Effector memory CD4-positive, alpha-beta T cell (primary cell): ENCODE data around the gene GSTK1.
A peak's percentile ranks its signal among the peaks of the same experiment; 100 is the strongest.
"Not testable (repeated sequence)": the region's sequence is repeated elsewhere in the genome, so short reads cannot be mapped to it uniquely, and the experiment has no call there.

Experiments
- DNase-seq, 3 donors: peaks; one replicate each; pipeline ENCODE4 v3.0.0-alpha.2; 2020
- H3K27ac ChIP-seq: 2 replicates; pipeline ENCODE4 v1.7.0; 2013; ENCODE audit warnings: mild to moderate bottlenecking, low read length, moderate library complexity; ENCODE audit not compliant: insufficient read depth, poor library complexity, severe bottlenecking
- H3K27me3 ChIP-seq: replicated peaks from 2 replicates; pipeline ENCODE4 v1.7.0; 2013; ENCODE audit warnings: mild to moderate bottlenecking, low read length; ENCODE audit not compliant: insufficient read depth, control insufficient read depth, poor library complexity, severe bottlenecking
- H3K36me3 ChIP-seq: 2 replicates; pipeline ENCODE4 v1.7.0; 2013; ENCODE audit warnings: mild to moderate bottlenecking, low read length, moderate library complexity; ENCODE audit not compliant: control insufficient read depth, insufficient read depth
- H3K4me1 ChIP-seq: 2 replicates; pipeline ENCODE4 v1.7.0; 2013; ENCODE audit warnings: low read length, mild to moderate bottlenecking; ENCODE audit not compliant: control insufficient read depth, insufficient read depth, poor library complexity, severe bottlenecking
- H3K4me3 ChIP-seq: 2 replicates; pipeline ENCODE4 v1.7.0; 2013; ENCODE audit warnings: low read length, low read depth, mild to moderate bottlenecking; ENCODE audit not compliant: insufficient read depth, poor library complexity, severe bottlenecking
- H3K9me3 ChIP-seq: 2 replicates; pipeline ENCODE4 v1.7.0; 2013; ENCODE audit warnings: mild to moderate bottlenecking, low read length, moderate library complexity; ENCODE audit not compliant: control insufficient read depth

GSTK1 gene

GRCh38 chr7:143261901-143262300, 1.3 kb upstream of the GSTK1 start:
- Histone ChIP-seq H3K4me1 (peaks cover 36% of the 10 kb centered on the region), H3K27me3 (no peaks in the 10 kb centered on the region), H3K27ac (peak overlapping the region; percentile 36), H3K36me3 (peaks cover 8% of the 10 kb centered on the region), H3K9me3 (no peaks in the 10 kb centered on the region), H3K4me3 (no peak overlapping the region)
- no peak for DNase-seq

GRCh38 chr7:143264196-143264568, 941 bp downstream of the GSTK1 start:
- not testable (repeated sequence) for H3K27me3 ChIP-seq, DNase-seq, H3K9me3 ChIP-seq
- peaks cover 31% of the 10 kb centered on the region for H3K36me3 ChIP-seq
- peak overlapping the region; percentile 89 for H3K27ac ChIP-seq
- peak overlapping the region; percentile 91 for H3K4me3 ChIP-seq
- H3K4me1 ChIP-seq, result peaks cover 36% of the 10 kb centered on the region

- no peak for DNase-seq
- H3K4me1 ChIP-seq, result peaks cover 27% of the 10 kb centered on the region
- peaks cover 39% of the 10 kb centered on the region for H3K36me3 ChIP-seq
- peak overlapping the region; percentile 89 for H3K27ac ChIP-seq
- peak overlapping the region; percentile 91 for H3K4me3 ChIP-seq
- H3K9me3 ChIP-seq, result no peaks in the 10 kb centered on the region
- no peaks in the 10 kb centered on the region for H3K27me3 ChIP-seq
These were observed 1.9 kb downstream of the GSTK1 start for GRCh38 chr7:143265017-143265693.

GRCh38 chr7:143269251-143269650, 6.0 kb downstream of the GSTK1 start:
- peaks cover 42% of the 10 kb centered on the region for H3K36me3 ChIP-seq
- no peak overlapping the region for H3K4me3 ChIP-seq
- no peak for DNase-seq
- H3K4me1 ChIP-seq, result peaks cover 19% of the 10 kb centered on the region
- H3K9me3 ChIP-seq, result no peaks in the 10 kb centered on the region
- no peak overlapping the region for H3K27ac ChIP-seq
- H3K27me3 ChIP-seq, result no peaks in the 10 kb centered on the region

- Histone ChIP-seq H3K9me3 (no peaks in the 10 kb centered on the region), H3K27me3 (no peaks in the 10 kb centered on the region), H3K4me1 (peaks cover 3% of the 10 kb centered on the region), H3K27ac (no peak overlapping the region), H3K36me3 (peaks cover 35% of the 10 kb centered on the region), H3K4me3 (no peak overlapping the region)
- no peak for DNase-seq
These were observed 8.0 kb downstream of the GSTK1 start for GRCh38 chr7:143271240-143271639.

GRCh38 chr7:143272871-143273270, 9.6 kb downstream of the GSTK1 start:
- Histone ChIP-seq H3K36me3 (peaks cover 24% of the 10 kb centered on the region), H3K4me3 (no peak overlapping the region), H3K9me3 (no peaks in the 10 kb centered on the region), H3K27ac (no peak overlapping the region), H3K27me3 (no peaks in the 10 kb centered on the region), H3K4me1 (no peaks in the 10 kb centered on the region)
- no peak for DNase-seq

GRCh38 chr7:143279186-143280098, 16.2 kb downstream of the GSTK1 start:
- Histone ChIP-seq H3K27me3 (no peaks in the 10 kb centered on the region), H3K4me3 (peak overlapping the region; percentile 24), H3K4me1 (peaks cover 18% of the 10 kb centered on the region), H3K27ac (peak overlapping the region; percentile 77), H3K9me3 (no peaks in the 10 kb centered on the region), H3K36me3 (no peaks in the 10 kb centered on the region)
- DNase-seq, result no peak

GRCh38 chr7:143280160-143280559, 16.9 kb downstream of the GSTK1 start:
- DNase-seq, result no peak
- Histone ChIP-seq H3K4me1 (peaks cover 18% of the 10 kb centered on the region), H3K27ac (peak overlapping the region; percentile 77), H3K27me3 (no peaks in the 10 kb centered on the region), H3K9me3 (no peaks in the 10 kb centered on the region), H3K4me3 (peak overlapping the region; percentile 24), H3K36me3 (no peaks in the 10 kb centered on the region)

GRCh38 chr7:143280566-143280965, 17.3 kb downstream of the GSTK1 start:
- Histone ChIP-seq H3K4me1 (peaks cover 18% of the 10 kb centered on the region), H3K9me3 (no peaks in the 10 kb centered on the region), H3K36me3 (no peaks in the 10 kb centered on the region), H3K27me3 (no peaks in the 10 kb centered on the region), H3K4me3 (no peak overlapping the region), H3K27ac (peak overlapping the region; percentile 77)
- no peak for DNase-seq

GRCh38 chr7:143281529-143281928, 18.3 kb downstream of the GSTK1 start:
- no peak overlapping the region for H3K27ac ChIP-seq
- H3K36me3 ChIP-seq, result no peaks in the 10 kb centered on the region
- DNase-seq, result no peak
- H3K9me3 ChIP-seq, result no peaks in the 10 kb centered on the region
- no peaks in the 10 kb centered on the region for H3K27me3 ChIP-seq
- H3K4me3 ChIP-seq, result no peak overlapping the region
- H3K4me1 ChIP-seq, result peaks cover 18% of the 10 kb centered on the region
